ENCODE data around the gene IRX6. TPM values are rescaled to one million over a fixed set of nuclear protein-coding genes. Genes with fewer than 3 reads are reported as not detected.

Gene IRX6
- total RNA-seq = not detected in 2 replicates

- no peak for DNase-seq (ENCODE audit: low read depth, low spot score)
Observed at GRCh38 chr16:55323637-55324271, at the start of gene IRX6. Gene IRX6, plus strand, starts transcription at chr16:55324203. Its CDS starts 889 bp downstream, at chr16:55325092.

GRCh38 chr16:55274391-55274790 is 49.6 kb upstream of the IRX6 start:
- no peak for DNase-seq (ENCODE audit: low read depth, low spot score)

- DNase-seq (ENCODE audit: low read depth, low spot score) = no peak
Observed at GRCh38 chr16:55275167-55275566, 48.8 kb upstream of the IRX6 start.

GRCh38 chr16:55275869-55276268 is 48.1 kb upstream of the IRX6 start:
- DNase-seq (ENCODE audit: low read depth, low spot score) = no peak

GRCh38 chr16:55277536-55277935 is 46.5 kb upstream of the IRX6 start:
- DNase-seq (ENCODE audit: low read depth, low spot score) = no peak

GRCh38 chr16:55279598-55279997 is 44.4 kb upstream of the IRX6 start:
- DNase-seq (ENCODE audit: low read depth, low spot score) = no peak

GRCh38 chr16:55280587-55280986 is 43.4 kb upstream of the IRX6 start:
- DNase-seq (ENCODE audit: low read depth, low spot score) = no peak

- no peak for DNase-seq (ENCODE audit: low read depth, low spot score)
Observed at GRCh38 chr16:55282441-55282840, 41.6 kb upstream of the IRX6 start.

- DNase-seq (ENCODE audit: low read depth, low spot score) = no peak
Observed at GRCh38 chr16:55283812-55284717, 39.9 kb upstream of the IRX6 start.

- DNase-seq (ENCODE audit: low read depth, low spot score) = no peak
Observed at GRCh38 chr16:55284718-55285099, 39.3 kb upstream of the IRX6 start.

- no peak for DNase-seq (ENCODE audit: low read depth, low spot score)
Observed at GRCh38 chr16:55285586-55285985, 38.4 kb upstream of the IRX6 start.

GRCh38 chr16:55289353-55289752 is 34.6 kb upstream of the IRX6 start:
- DNase-seq (ENCODE audit: low read depth, low spot score) = no peak

- no peak for DNase-seq (ENCODE audit: low read depth, low spot score)
Observed at GRCh38 chr16:55291847-55292246, 32.2 kb upstream of the IRX6 start.

- no peak for DNase-seq (ENCODE audit: low read depth, low spot score)
Observed at GRCh38 chr16:55292491-55292890, 31.5 kb upstream of the IRX6 start.

- no peak for DNase-seq (ENCODE audit: low read depth, low spot score)
Observed at GRCh38 chr16:55294129-55294528, 29.9 kb upstream of the IRX6 start.

GRCh38 chr16:55294931-55295342 is 29.1 kb upstream of the IRX6 start:
- DNase-seq (ENCODE audit: low read depth, low spot score) = no peak

GRCh38 chr16:55297062-55297909 is 26.7 kb upstream of the IRX6 start:
- DNase-seq (ENCODE audit: low read depth, low spot score) = no peak

- no peak for DNase-seq (ENCODE audit: low read depth, low spot score)
Observed at GRCh38 chr16:55297910-55298479, 26.0 kb upstream of the IRX6 start.

GRCh38 chr16:55301385-55302008 is 22.5 kb upstream of the IRX6 start:
- no peak for DNase-seq (ENCODE audit: low read depth, low spot score)

GRCh38 chr16:55302635-55303034 is 21.4 kb upstream of the IRX6 start:
- DNase-seq (ENCODE audit: low read depth, low spot score) = no peak

GRCh38 chr16:55308973-55309372 is 15.0 kb upstream of the IRX6 start:
- DNase-seq (ENCODE audit: low read depth, low spot score) = no peak

All from pulmonary artery endothelial cell (primary cell).